GM12878 (cell line): ENCODE results near the gene PRSS50. TPM values are rescaled to one million over a fixed set of nuclear protein-coding genes. Genes with fewer than 3 reads are reported as not detected.

Experiments
- ATAC-seq: fragments of 200-7000 bp; cut with Tn5 transposase; 3 replicates; pipeline ENCODE4 v1.9.1; 2020; ENCODE audit warnings: mild to moderate bottlenecking, moderate library complexity
- BruUV-seq: library from RNA; stranded (reverse); fragments of 400-500 nt; replicated peaks from 2 replicates; lab custom pipeline; 2021; lab: Mats Ljungman, UMichigan
- CTCF ChIA-PET: fragments of 300-600 bp; sonication (Branson Sonifier 250); formaldehyde crosslinking; extraction: SDS; loops from one replicate; lab custom pipeline; 2021; ENCODE audit warnings: inconsistent platforms; lab: Yijun Ruan, JAX
- POLR2A ChIA-PET: fragments of 350-600 bp; formaldehyde crosslinking; extraction: SDS; loops from one replicate; lab custom pipeline; 2021; ENCODE audit warnings: inconsistent platforms; lab: Charles Lee
- RAD21 ChIA-PET: fragments of 300-600 bp; sonication (Branson Sonifier 250); formaldehyde crosslinking; loops from one replicate; lab custom pipeline; 2023; ENCODE audit warnings: antibody characterized with exemption; ENCODE audit not compliant: unreplicated experiment; lab: Charles Lee
- SMC1A ChIA-PET: fragments of 300-600 bp; sonication (Branson Sonifier 250); formaldehyde crosslinking; loops from one replicate; lab custom pipeline; 2023; ENCODE audit not compliant: unreplicated experiment, uncharacterized antibody; lab: Charles Lee
- DNase-seq: peaks from one replicate; pipeline ENCODE4 v3.0.0-alpha.2; 2011; ENCODE audit warnings: low read depth, low spot score
- FAIRE-seq: peaks from 3 replicates; lab custom pipeline; 2011; peaks lifted over from hg19 to GRCh38; lab: Jason Lieb, UNC
- H2AFZ ChIP-seq: 2 replicates; pipeline ENCODE4 v1.6.0; 2011; ENCODE audit warnings: low read depth, low read length, control low read depth; ENCODE audit not compliant: control insufficient read depth
- H3K27ac ChIP-seq: 2 replicates; pipeline ENCODE4 v1.5.1; 2011; ENCODE audit warnings: control low read depth; ENCODE audit not compliant: control insufficient read depth, insufficient read depth
- H3K27me3 ChIP-seq, 2 experiments: replicated peaks in 1 of 2; 2 replicates each; pipeline versions ENCODE4 v1.6.0 to v1.6.1; 2011; ENCODE audit warnings: low read length in 1 of 2; ENCODE audit not compliant: control insufficient read depth in 2 of 2, insufficient read depth in 2 of 2
- H3K36me3 ChIP-seq, 2 experiments: 2 replicates each; pipeline ENCODE4 v1.5.1; 2011; ENCODE audit warnings: low read length in 1 of 2; ENCODE audit not compliant: control insufficient read depth in 2 of 2, insufficient read depth in 2 of 2
- H3K4me1 ChIP-seq: 2 replicates; pipeline ENCODE4 v1.6.1; 2011; ENCODE audit warnings: mild to moderate bottlenecking, low read length, moderate library complexity, mixed read lengths; ENCODE audit not compliant: control insufficient read depth, insufficient read depth
- H3K4me2 ChIP-seq: 2 replicates; pipeline ENCODE4 v1.6.0; 2011; ENCODE audit warnings: control low read depth; ENCODE audit not compliant: control insufficient read depth, insufficient read depth
- H3K4me3 ChIP-seq: fragments of 200-600 bp; sonication (generic); 2 replicates; pipeline ENCODE4 v1.5.1; 2016
- H3K79me2 ChIP-seq: 2 replicates; pipeline ENCODE4 v1.6.0; 2011; ENCODE audit warnings: low read length; ENCODE audit not compliant: control insufficient read depth, insufficient read depth
- H3K9ac ChIP-seq: 2 replicates; pipeline ENCODE4 v1.8.0; 2011; ENCODE audit warnings: low read length, control low read depth, mixed read lengths; ENCODE audit not compliant: control insufficient read depth, insufficient read depth
- H3K9me3 ChIP-seq: replicated peaks from 3 replicates; pipeline ENCODE4 v1.5.1; 2011; ENCODE audit warnings: mild to moderate bottlenecking, low read length; ENCODE audit not compliant: control insufficient read depth, insufficient read depth
- H4K20me1 ChIP-seq: 2 replicates; pipeline ENCODE4 v1.6.0; 2011; ENCODE audit not compliant: control insufficient read depth, insufficient read depth
- DPF2 ChIP-seq: fragments of 450-650 bp; IDR thresholded peaks from 2 replicates; pipeline ENCODE4 v1.6.1; 2017; ENCODE audit warnings: mild to moderate bottlenecking
- E2F4 ChIP-seq: IDR thresholded peaks from 2 replicates; pipeline ENCODE4 v1.6.1; 2012; ENCODE audit warnings: low read depth, low read length, improper control_type of control experiment
- ESRRA ChIP-seq: IDR thresholded peaks from 2 replicates; pipeline ENCODE4 v1.6.1; 2012; ENCODE audit warnings: mild to moderate bottlenecking, low read length, improper control_type of control experiment
- KAT2A ChIP-seq: conservative IDR thresholded peaks from 2 replicates; pipeline ENCODE4 v1.6.1; 2011; ENCODE audit warnings: low read depth, low read length; ENCODE audit not compliant: control insufficient read depth
- KLF5 ChIP-seq: fragments of 450-650 bp; IDR thresholded peaks from 2 replicates; pipeline ENCODE4 v1.6.1; 2014; ENCODE audit warnings: mild to moderate bottlenecking; ENCODE audit not compliant: partially characterized antibody
- NFYA ChIP-seq: IDR thresholded peaks from 2 replicates; pipeline ENCODE4 v1.6.1; 2011; ENCODE audit warnings: low read depth, mild to moderate bottlenecking, low read length, improper control_type of control experiment, borderline replicate concordance
- RELB ChIP-seq: fragments of 450-650 bp; IDR thresholded peaks from 2 replicates; pipeline ENCODE4 v1.6.1; 2017; ENCODE audit warnings: low read depth, mild to moderate bottlenecking, moderate library complexity
- ZBTB33 ChIP-seq: fragments of 450-650 bp; IDR thresholded peaks from 2 replicates; pipeline ENCODE4 v1.6.1; 2017; ENCODE audit warnings: mild to moderate bottlenecking
- ZBTB40 ChIP-seq: fragments of 450-650 bp; IDR thresholded peaks from 2 replicates; pipeline ENCODE4 v1.6.1; 2016; ENCODE audit warnings: mild to moderate bottlenecking, moderate library complexity, borderline replicate concordance
- WGBS: methylation state at CpG from one replicate; pipeline ENCODE4 v1.1.6; 2016; ENCODE audit warnings: low lambda C conversion rate; ENCODE audit not compliant: insufficient replicate concordance, insufficient coverage; ENCODE audit errors: missing lambda C conversion rate; 5-methylcytosine and 5-hydroxymethylcytosine counted together
- in situ Hi-C: fragments of 300-500 bp; cut with MboI; formaldehyde crosslinking; loops from 9 replicates; pipeline ENCODE4 v1.14.3; 2018; ENCODE audit warnings: mixed read lengths
- intact Hi-C: fragments of 100-400 bp; cut with micrococcal nuclease; formaldehyde crosslinking; loops from one replicate; pipeline ENCODE4 v1.14.2; 2022; ENCODE audit not compliant: unreplicated experiment
- polyA plus RNA-seq, 11 experiments: library from polyadenylated mRNA; depleted of rRNA in 4 of 11; unstranded in 6 of 11; stranded (reverse) in 5 of 11; fragments of >200 nt; fragmentation: Nextera tagmentation in 4 of 11; fragmentation: Illumina TruSeq in 1 of 11; extraction: Ambion mirVana in 4 of 11; extraction: Trizol in 1 of 11; gene quantifications; 1 replicate in 1 of 11; 2 replicates in 10 of 11; pipeline versions ENCODE4 v1.2.1 to v1.2.3, GENCODE V29; 2011 to 2016; ENCODE audit warnings: inconsistent platforms in 2 of 11, missing spikeins in 2 of 11, low read depth in 1 of 11
- total RNA-seq, 4 experiments: library from RNA; depleted of rRNA in 3 of 4; stranded (reverse); fragments of >200 nt in 3 of 4; fragmentation: Illumina TruSeq in 1 of 4; extraction: Trizol in 1 of 4; gene quantifications; 2 replicates each; pipeline versions ENCODE4 v1.2.1 to v1.2.3, GENCODE V29; 2013 to 2021

PRSS50 gene
- total and polyA plus RNA-seq, 10 of the 15 experiments (the other 5 are each of a cell fraction or from before 2014, with no cell fraction given), result 0.05 TPM; not detected in 9

GRCh38 chr3:46756642-46757041 lies 39.0 kb upstream of the PRSS50 start:
- WGBS, result 77% methylated on average over 30 of the region's 31 CpGs
- Histone ChIP-seq H3K79me2 (no peaks in the 10 kb centered on the region), H3K27ac (no peak overlapping the region), H3K9me3 (no peaks in the 10 kb centered on the region; the same call in 2 of the 3 replicates), H4K20me1 (no peaks in the 10 kb centered on the region), H3K36me3 (no peaks in the 10 kb centered on the region), H3K9ac (no peak overlapping the region), H3K4me3 (no peak overlapping the region), H3K4me1 (peaks cover 5% of the 10 kb centered on the region), H3K4me2 (no peak overlapping the region), H2AFZ (no peak overlapping the region), H3K27me3 (no peaks in the 10 kb centered on the region)
- in situ Hi-C loops, result no loop called here
- no peak for DNase-seq
- ChIA-PET SMC1A (no interaction called here), CTCF (no interaction called here), RAD21 (no interaction called here), POLR2A (no interaction called here)
- no TSS peak for BruUV-seq
- ATAC-seq, result no peak
- TF ChIP-seq KAT2A (no peak), ESRRA (no peak), DPF2 (no peak), ZBTB33 (no peak), KLF5 (no peak)
- intact Hi-C loops, result no loop called here
- FAIRE-seq, result no peak

GRCh38 chr3:46755646-46756045 lies 38.0 kb upstream of the PRSS50 start:
- intact Hi-C loops, result no loop called here
- SMC1A ChIA-PET, result no interaction called here
- in situ Hi-C loops, result no loop called here
- TF ChIP-seq ZBTB40 (no peak), NFYA (no peak), E2F4 (no peak), RELB (no peak)

More at GRCh38 chr3:46755646-46756045, 38.0 kb upstream of the PRSS50 start:
- no peak for DNase-seq
- H3K9ac ChIP-seq, result no peak overlapping the region
- no peak for FAIRE-seq
- ChIA-PET RAD21 (no interaction called here), POLR2A (no interaction called here), CTCF (no interaction called here)
- no peak overlapping the region for H3K27ac ChIP-seq
- BruUV-seq, result no TSS peak
- H2AFZ ChIP-seq, result no peak overlapping the region
- 81% methylated on average over 6 of the region's 6 CpGs for WGBS
- H3K4me3 ChIP-seq, result no peak overlapping the region
- no peaks in the 10 kb centered on the region for H3K36me3 ChIP-seq
- no peaks in the 10 kb centered on the region for H4K20me1 ChIP-seq
- no peak overlapping the region for H3K4me2 ChIP-seq
- H3K79me2 ChIP-seq, result no peaks in the 10 kb centered on the region
- no peak for ATAC-seq
- no peaks in the 10 kb centered on the region for H3K27me3 ChIP-seq
- H3K4me1 ChIP-seq, result peaks cover 5% of the 10 kb centered on the region
- H3K9me3 ChIP-seq, result no peaks in the 10 kb centered on the region
